Inflammatory macrophage (primary cell): ENCODE data around the gene SEC23B.
"Not testable (repeated sequence)": the region's sequence is repeated elsewhere in the genome, so short reads cannot be mapped to it uniquely, and the experiment has no call there.

Experiments
- DNase-seq, 2 donors: peaks; one replicate each; pipeline ENCODE4 v3.0.0-alpha.2; 2020 to 2022
- total RNA-seq, 18 experiments: gene quantifications; one replicate each; lab custom pipeline; 2026; ENCODE audit warnings: mixed read lengths in 6 of 18, inconsistent platforms in 2 of 18; lab: John Stamatoyannopoulos, UW

SEC23B gene
- total RNA-seq = 132 to 200 (median 179) reads per million in 18 experiments

DNA sequence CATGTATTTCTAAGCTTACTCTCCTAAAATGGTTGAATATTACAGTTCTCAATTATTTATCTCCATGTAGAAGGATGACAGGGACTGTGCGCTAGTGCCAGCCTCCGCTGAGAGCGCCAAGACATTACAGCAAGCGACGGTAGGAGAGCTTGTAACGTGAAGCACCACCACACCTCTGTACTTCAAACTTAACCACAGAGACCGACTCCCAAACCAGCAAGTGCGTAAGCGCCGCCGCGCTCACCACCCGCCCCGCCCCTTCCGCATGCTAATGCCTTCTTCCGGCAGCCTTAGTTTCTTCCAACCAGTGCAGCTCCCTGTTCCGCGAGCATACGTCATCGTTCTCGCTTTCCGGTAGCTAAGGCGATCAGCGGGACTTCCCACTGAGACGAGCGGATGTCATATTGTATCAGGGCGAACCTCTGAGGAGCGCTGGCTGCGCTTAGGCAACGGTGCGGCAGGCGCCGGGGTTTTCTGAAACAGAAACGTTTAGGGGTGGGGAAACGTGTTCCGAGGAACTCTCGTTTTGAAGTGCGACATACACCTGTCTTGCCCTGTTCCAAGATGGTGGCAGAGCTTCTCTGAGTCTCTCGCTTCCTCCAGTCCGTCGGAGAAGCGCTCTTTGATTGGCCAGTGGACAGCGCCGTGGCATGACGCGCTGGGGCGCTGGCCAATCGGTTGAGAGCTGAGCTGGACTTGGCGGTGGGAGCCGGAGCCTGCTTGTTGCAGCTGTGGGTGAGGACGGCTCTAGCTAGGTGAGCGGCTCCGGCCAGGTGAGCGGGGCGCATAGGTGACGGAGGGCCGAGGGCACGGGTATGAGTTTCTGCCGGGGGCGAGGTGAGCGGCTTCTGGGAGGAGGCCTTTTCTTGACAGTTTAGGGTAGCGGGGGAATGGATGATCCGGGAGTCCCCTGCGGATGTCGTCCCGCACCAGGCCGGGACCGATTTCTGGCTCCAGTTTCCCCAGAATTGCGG is at the start of gene SEC23B:
Gene SEC23B (plus strand): TSS at position 723 of the 974 bp plus-strand sequence. CDS start 2,896 bp downstream, outside the sequence.
- peak; percentile 96 to 97 for DNase-seq

DNA sequence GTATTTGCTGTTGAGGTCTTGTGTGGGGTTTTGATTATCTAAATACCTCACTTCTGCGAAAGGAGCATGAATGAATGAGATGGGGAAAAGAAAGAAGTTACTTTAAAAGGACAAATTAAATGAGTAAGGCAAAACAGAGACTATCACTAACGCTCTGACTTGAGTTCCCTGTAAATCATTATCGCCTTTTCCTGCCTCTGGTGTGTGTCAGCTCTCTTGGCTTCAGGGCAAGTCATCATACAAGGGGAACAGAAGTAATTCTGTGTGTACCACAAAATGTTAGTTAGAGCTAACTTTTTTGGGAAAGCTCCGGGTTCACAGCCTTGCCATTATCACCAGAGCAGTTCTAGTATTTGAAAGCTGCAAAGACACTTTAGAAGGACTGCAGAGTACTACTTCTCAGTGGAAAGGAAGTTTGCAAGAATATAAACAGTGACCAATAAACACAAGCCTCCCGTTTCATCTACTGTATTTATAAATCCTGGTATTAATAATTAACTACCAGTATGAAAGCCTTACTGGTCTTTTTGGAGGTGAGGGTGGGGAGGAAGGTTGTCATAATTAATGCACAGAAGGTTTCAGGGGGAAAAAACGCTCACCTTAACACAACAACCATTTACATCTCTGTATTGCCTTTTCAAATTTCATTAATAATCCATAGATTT is 42.1 kb upstream of the SEC23B start:
- no peak for DNase-seq

DNA sequence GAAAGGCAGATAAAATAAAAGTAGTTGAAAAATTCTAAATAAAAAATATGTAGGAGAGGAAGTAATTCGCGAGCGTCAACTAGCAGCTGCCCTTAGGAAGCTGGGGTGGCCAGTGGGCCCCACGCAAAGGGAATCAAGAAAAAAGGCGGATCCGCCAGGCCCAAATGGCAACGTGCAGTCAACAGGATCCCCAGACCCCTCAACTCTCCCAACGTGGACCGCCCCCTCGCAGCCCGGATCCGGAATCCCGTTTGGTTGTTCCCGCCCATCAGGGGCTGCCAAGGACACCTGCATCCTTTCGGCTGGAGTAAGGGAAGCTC is 41.2 kb upstream of the SEC23B start:
- DNase-seq = no peak

DNA sequence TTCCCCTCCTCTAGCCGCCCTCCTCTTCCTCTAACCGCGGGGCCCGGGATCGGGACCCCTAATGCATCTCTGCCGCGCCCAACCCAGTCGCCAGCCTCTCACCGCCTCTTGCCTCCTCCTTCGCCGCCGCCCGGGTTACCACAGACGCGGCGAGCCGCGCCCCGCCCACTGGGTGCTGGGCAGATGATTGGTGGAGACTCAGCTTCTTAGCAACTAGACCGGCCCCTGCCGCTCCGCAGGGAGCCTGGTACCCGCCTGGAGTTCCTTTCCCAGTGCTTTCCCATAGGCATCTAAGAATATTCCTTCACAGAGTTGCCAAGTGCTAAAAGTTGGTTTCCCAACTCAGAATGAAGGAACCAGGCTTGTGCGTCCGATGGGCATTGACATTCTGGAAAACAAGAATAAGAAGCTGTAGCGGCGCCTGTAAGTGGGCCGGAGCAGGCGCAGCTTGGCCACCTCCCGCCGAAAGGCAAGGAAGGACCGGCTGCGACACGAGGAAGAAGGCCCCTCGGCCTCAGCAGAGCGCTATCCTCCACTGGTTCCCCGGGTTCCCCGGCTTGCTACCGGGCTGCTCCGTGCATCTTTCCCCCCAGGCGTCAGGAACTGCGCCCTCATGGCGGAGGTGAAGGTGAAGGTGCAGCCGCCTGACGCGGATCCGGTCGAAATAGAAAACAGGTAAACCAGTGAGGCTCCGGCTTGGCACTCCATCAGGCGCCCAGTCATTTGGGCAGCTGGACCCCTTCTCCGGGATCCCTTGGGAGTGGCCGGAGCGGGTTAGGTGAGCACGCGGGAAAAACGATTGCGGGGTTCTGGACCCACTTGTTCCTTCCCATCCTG is 40.6 kb upstream of the SEC23B start, which contains the start of the genes DZANK1 and POLR3F:
Gene DZANK1 (minus strand): TSS at position 137 of the 837 bp plus-strand sequence. CDS start 1,672 bp downstream, outside the sequence.
Gene POLR3F (plus strand): TSS at position 497 of the 837 bp plus-strand sequence. CDS start 117 bp downstream, at position 614.
- peak; percentile 96 to 97 for DNase-seq

DNA sequence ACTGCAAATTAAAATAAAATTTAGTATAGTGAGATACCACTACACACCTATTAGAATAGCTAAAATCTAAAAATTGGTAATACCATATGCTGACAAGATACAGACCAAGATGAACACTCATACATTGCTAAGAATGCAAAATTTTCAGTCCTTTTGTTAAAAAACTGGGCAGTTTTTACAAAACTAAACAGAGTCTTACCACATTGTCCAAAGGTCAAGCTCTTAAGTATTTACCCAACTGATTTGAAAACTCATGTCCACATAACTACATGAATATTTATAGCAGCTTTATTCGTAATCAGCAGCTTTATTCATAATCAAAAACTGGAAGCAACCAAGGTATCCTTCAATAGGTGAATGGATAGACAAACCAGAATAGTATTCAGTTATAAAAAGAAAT is 30.5 kb upstream of the SEC23B start:
- no peak for DNase-seq

DNA sequence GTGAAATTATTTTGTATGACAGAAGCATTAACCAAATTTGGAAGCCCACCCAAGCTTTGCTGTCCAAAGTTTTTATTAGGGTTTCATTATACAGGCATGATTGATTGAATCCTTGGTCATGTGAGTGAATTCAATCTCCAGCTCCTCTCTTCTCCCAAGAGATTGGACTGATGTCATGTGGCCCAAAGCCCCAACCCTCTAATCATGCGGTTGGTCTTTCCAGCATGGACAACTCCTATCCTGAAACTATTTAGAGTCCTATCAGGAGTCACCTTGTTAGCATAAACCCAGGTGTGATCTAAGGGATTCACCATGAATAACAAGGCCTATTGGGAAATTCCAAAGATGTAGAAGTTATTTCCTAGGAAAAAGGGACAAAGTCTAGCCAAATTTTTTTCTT is 29.9 kb upstream of the SEC23B start:
- no peak for DNase-seq

DNA sequence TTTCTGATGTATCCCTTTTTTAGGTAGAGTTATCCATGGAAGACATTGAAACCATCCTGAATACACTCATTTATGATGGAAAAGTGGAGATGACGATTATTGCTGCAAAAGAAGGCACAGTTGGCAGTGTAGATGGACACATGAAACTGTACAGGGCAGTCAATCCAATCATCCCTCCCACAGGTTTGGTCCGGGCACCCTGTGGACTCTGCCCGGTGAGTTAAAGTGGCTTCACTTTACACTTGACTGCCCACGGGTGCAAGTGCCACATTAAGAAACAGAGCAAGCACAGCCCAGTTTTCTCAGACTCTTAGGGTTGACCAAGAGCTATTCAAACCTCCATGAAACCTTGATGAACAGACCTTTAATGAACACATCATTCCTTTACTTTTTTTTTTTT is 26.1 kb upstream of the SEC23B start:
- DNase-seq = no peak

DNA sequence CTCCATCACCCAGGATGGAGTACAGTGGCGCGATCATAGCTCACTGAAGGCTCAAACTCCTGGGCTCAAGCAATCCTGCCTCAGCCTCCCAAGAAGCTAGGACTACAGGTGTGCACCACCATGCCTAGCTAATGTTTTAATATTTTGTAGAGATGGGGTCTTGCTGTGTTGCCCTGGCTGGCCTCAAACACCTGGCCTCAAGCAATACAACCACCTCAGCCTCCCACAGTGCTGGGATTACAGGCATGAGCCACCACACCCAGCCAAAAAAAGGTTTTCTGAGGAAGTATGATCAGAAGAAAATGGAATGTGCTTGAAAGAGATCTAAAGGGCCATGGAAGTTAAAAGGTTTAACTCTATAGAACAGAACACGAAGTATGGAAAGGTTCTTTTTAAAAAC is 19.4 kb upstream of the SEC23B start:
- no peak for DNase-seq

DNA sequence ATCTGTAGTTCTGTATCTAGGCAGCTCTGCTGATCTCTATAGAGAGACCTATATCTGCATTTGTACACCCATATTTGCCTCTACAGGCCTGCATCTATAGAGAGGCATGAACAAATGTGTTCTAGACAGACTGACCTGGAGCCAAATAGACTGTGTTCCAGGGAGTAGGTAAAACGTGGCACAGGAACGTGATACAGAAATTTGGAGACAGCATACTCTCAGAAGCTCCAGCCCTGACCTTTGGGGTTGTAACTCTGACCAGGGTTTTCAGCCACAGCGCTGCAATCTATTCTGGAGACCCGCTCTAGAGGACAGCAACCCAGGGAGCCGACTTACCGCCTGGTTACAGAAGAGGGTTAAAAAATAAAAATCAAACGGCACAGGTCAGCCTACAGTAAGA is 11.7 kb upstream of the SEC23B start:
- no peak for DNase-seq

DNA sequence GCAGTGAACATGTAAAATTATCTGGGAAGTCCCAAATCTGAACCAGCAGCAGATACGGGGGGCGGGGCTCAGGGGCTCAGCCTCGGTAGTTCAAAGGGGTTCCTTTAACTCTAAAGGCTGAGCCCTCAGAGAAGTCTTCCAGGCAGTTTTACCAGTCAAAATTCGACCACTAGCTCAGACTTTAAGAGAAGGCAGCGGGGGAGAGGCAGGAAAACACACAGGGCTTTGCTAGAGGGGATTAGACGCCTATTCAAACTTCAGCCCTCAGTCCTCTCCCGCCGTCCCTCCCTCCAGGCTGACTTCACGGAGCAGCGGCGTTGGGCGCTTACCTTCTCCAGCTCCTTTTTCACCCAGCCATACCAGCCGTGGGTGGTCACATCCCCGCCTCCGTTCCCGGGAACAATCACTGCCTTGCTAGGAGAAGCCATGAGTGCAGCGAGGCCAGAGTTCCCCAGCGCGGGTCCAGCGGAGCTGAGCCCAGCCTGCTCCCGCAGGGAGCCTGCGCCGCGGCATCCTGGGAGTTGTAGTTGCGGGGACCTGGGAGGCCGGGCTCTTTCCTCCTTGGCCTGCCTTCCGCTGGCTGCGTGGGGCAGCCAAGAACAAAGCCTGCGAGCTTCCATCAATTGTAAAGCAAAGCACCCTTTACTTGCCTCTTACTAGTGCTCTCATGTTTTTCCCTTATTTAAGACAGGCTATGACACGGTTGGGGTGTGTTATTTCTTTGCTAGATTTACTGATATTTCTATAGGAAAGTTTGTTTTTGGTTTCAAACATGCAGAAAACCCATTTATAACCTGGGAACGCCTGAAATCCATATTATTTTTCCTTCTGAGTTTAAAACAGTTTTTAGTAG is 10.8 kb upstream of the SEC23B start, which contains the start of gene RBBP9:
Gene RBBP9 (minus strand): TSS at position 486 of the 853 bp plus-strand sequence. CDS start 58 bp downstream, at position 428.
- peak; percentile 79 to 87 for DNase-seq

DNA sequence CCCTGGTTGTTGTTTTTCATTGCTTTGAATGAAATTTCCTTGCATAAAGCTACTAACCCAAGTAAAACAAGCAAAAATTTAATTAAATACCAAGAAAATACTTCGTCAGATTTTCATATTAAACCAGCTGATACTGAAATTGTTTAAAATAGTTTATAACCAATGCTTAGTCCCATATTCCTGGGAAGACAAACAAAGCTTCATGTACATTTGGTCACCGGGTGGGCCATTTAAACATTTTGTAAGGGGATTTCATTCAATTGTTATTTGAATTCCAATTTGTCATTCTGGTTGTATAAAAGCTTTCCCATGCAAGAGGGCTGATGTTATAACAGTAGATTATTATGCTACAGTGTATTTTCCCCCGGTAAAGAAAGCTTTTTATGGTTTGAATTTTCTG is 10.1 kb upstream of the SEC23B start:
- no peak for DNase-seq

DNA sequence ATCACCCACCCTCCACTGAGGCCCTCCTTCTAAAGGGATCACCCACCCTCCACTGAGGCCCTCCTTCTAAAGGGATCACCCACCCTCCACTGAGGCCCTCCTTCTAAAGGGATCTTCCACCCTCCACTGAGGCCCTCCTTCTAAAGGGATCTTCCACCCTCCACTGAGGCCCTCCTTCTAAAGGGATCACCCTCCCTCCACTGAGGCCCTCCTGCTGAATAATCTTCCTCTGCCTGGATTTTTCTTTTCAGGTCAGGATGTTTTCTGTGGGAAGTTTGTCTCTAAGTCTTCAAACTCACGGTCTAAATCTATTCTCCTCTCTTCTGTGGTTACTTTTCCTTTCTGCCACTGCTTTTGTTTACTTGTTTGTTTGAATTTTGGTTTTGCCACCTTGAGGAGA is 6.1 kb upstream of the SEC23B start:
- not testable (repeated sequence) for DNase-seq

DNA sequence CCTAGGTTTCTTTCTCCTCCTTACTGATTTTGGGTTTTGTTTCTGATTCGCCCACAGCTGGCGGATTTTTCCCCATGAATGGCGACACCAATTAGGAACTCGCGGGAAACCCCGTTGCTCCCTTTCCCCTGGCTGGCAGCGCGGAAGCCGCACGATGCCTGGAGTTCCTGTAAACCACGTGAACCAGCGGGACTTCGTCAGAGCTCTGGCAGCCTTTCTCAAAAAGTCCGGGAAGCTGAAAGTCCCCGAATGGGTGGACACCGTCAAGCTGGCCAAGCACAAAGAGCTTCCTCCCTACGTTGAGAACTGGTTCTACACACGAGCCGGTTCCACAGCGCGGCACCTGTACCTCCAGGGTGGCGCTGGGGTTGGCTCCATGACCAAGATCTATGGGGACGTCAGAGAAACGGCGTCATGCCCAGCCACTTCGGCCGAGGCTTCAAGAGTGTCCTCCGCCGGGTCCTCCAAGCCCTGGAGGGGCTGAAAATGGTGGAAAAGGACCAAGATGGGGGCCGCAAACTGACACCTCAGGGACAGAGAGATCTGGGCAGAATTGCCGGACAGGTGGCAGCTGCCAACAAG is 3.2 kb upstream of the SEC23B start:
- peak in 1 of 2 donors; percentile 24 for DNase-seq

DNA sequence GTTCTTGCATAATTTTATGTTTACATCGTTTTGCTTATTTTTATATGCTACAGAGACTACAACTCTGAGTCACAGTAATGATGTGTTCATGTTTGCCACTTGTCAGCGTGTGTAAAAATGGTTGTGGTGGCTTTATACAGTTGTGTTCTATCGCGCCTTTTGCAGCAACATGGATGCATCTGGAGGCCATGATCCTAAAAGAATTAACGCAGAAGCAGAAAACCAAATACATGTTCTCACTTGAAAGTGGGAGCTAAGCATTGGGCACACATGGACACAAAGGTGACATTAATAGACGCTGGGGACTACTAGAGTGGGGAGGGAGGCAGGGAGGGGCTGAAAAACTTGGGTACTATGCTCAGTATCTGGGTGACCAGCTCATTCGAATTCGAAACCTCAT is 996 bp upstream of the SEC23B start:
- DNase-seq = no peak

DNA sequence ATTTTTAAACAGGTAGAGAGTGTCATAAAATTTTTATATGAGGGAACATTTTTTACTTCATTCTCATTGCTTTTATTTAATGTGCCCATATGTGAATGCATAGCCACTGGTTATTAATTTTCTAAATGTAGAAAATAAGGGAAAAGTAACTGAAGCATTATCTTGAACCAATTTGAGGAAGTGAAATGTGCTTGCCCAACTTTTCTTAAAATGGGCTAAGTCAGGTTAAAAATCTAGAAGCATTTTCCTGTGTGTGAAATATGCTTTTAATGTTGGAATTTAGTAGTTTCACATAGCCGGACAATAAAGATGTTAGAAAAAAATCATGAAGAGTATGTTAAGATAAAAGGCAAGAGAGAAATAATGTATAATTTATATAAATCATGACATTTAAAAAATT is 3.8 kb downstream of the SEC23B start:
- DNase-seq = peak; percentile 40 to 65

DNA sequence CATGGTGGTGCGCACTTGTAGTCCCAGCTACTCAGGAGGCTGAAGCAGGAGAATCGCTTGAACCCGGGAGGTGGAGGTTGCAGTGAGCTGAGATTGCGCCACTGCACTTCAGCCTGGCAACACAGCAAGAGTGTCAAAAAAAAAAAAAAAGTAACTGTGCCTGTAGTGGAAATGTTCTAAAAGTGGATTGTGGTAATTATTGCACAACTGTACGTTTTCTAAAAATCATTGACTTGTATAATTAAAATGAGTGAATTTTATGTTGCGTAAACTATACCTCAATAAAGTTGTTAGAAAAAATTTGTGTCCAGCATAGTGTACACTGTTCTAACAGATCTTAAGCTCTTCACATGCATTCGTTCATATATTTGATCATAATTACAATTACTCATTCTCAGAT is 5.5 kb downstream of the SEC23B start:
- no peak for DNase-seq

DNA sequence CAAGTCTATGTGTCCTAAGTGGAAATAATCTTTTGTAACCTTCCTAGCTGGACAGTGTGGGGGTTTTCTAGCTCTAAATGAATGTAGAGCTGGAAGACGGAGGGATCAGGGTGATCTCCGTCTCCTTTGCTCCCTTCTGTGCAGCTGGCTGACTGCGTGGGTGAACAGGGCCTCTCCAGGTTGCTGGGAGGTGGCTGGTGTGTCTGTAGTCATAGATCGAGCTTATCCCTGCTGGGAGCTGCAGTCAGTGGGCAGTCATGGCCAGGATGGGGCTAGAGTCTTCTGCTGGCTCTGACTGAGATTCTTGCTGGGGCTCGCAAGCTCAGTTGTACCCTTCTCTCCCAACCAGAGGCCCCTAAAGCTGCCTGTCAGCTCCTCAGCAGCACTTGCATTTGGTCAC is 6.4 kb downstream of the SEC23B start:
- DNase-seq = no peak

DNA sequence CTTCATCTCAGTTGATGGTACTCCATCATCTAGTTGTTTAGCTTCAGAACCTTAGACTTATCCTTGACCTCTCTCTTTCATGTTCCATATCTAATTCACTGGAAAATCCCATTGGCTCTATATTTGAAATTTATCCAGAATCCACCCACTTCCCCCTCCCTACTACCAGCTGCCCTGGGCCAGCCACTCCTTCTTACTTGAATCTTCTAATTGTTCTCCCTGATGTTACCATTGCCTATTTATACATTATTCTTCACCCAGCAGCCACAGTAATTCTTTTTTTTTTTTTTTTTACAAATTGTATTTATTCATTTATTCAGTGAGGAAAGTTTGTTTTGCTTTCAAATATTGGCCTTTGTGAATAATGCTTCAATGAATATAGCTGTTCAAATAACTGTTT is 8.2 kb downstream of the SEC23B start:
- no peak for DNase-seq

DNA sequence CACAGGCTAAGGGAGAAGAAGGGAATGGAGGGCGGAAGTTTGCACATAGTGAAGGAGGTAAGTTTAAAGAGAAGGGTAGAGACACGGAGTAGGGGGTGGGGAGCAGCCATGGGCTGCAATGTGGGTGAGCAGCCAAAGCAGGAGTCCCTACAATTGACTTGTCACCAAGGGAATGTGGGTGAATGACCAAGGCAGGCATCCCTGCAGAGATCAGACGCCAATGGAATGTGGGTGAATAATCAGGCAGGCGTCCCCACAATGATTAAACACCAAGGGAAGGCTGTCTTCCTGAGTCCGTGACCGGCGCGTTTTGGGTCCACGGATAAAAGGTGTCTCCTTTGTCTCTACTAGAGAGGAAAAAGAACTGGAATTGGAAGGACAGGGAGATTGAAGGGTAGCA is 14.3 kb downstream of the SEC23B start:
- DNase-seq = not testable (repeated sequence)

DNA sequence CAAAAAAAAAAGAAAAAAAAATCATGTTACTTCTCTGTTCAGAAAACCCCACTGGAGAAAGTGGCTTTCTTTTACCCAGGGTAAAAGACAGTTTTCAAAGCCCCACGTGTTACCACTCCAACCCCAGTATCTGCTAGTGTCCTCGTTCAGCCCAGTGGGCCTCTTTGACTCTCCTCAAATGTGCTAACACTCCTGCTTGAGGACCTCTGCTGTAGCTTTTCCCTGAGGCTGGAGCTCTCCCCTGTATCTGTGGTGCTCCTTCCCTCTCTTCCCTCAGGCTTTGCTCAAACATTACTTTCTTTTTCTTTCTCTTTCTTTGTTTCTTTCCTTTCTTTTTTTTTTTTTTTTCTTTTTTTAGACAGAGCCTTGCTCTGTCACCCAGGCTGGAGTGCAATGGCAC is 15.3 kb downstream of the SEC23B start:
- DNase-seq = no peak

DNA sequence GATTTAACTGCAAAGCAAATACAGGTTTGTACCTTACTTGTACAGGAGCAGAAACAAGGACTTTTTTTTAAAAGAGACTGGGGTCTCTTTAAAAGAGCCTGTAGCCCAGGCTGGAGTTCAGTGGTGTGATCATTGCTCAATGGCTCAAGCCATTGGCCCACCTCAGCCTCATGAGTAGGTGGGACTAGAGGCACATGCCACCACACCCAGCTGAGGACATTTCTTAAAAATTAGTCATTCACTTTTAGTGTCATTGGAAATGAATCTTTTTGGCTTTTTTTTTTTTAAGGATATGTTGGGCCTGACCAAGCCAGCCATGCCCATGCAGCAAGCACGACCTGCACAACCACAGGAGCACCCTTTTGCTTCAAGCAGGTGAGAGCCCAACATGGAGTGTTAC is 16.9 kb downstream of the SEC23B start:
- DNase-seq = peak; percentile 21 to 31
